ENCODE results near the gene NFIA. TPM values are rescaled to one million over a fixed set of nuclear protein-coding genes. Genes with fewer than 3 reads are reported as not detected.
A peak's percentile ranks its signal among the peaks of the same experiment; 100 is the strongest.

Gene NFIA
- total and polyA plus RNA-seq, 8 donors: 9.6 to 108 (median 37.2) TPM

GRCh38 chr1:61237659-61238358 lies 155.4 kb downstream of the NFIA start:
- intact Hi-C loops (cut with DNase I; ENCODE audit: low total_unique reads): no loop called here
- DNase-seq: no peak
- TF ChIP-seq CTCF (IDR thresholded peaks at IDR 0.05) (no peak), POLR2A (IDR thresholded peaks at IDR 0.05) (no peak), EP300 (IDR thresholded peaks at IDR 0.05) (no peak), POLR2AphosphoS5 (IDR thresholded peaks at IDR 0.05) (no peak)
- Histone ChIP-seq H3K27me3 (no peaks in the 10 kb centered on the region), H3K36me3 (no peaks in the 10 kb centered on the region), H3K27ac (no peak overlapping the region), H3K9me3 (no peaks in the 10 kb centered on the region), H3K4me1 (peaks cover 0 to 37% (median 22%) of the 10 kb centered on the region in 4 donors), H3K4me3 (no peak overlapping the region)
- WGBS, 5 donors: 90 to 95% (median 92%) methylated on average over 3 of the region's 3 CpGs

GRCh38 chr1:61238359-61238665 lies 156.0 kb downstream of the NFIA start:
- no peaks in the 10 kb centered on the region for H3K27me3 ChIP-seq
- no peaks in the 10 kb centered on the region for H3K36me3 ChIP-seq
- no peak for TF ChIP-seq POLR2A (IDR thresholded peaks at IDR 0.05)
- no peak for TF ChIP-seq EP300 (IDR thresholded peaks at IDR 0.05)
- TF ChIP-seq CTCF (IDR thresholded peaks at IDR 0.05): no peak
- no peak for TF ChIP-seq POLR2AphosphoS5 (IDR thresholded peaks at IDR 0.05)
- intact Hi-C loops (cut with DNase I; ENCODE audit: low total_unique reads): no loop called here
- H3K4me1 ChIP-seq: peaks cover 0 to 39% (median 22%) of the 10 kb centered on the region in 4 donors
- H3K9me3 ChIP-seq: no peaks in the 10 kb centered on the region
- no peak for DNase-seq
- 83 to 96% (median 89%) methylated on average over 5 of the region's 5 CpGs for whole genome bisulfite sequencing, 5 donors
- no peak overlapping the region for H3K27ac ChIP-seq
- no peak overlapping the region for H3K4me3 ChIP-seq

GRCh38 chr1:61240878-61241277 lies 158.5 kb downstream of the NFIA start:
- Histone ChIP-seq H3K9me3 (no peaks in the 10 kb centered on the region), H3K27ac (peak overlapping the region in 4 of 5 donors; percentile 46 to 76 (median 59)), H3K4me3 (no peak overlapping the region), H3K4me1 (peaks cover 5 to 56% (median 32%) of the 10 kb centered on the region in 4 donors), H3K27me3 (no peaks in the 10 kb centered on the region), H3K36me3 (no peaks in the 10 kb centered on the region)
- intact Hi-C loops (cut with DNase I; ENCODE audit: low total_unique reads): no loop called here
- TF ChIP-seq CTCF (IDR thresholded peaks at IDR 0.05) (no peak), EP300 (IDR thresholded peaks at IDR 0.05) (no peak), POLR2AphosphoS5 (IDR thresholded peaks at IDR 0.05) (no peak), POLR2A (IDR thresholded peaks at IDR 0.05) (no peak)
- WGBS, 5 donors: 62 to 91% (median 77%) methylated on average over 3 of the region's 3 CpGs
- DNase-seq: no peak

- no peaks in the 10 kb centered on the region for H3K27me3 ChIP-seq
- DNase-seq: peak in 1 of 2 donors; percentile 52
- H3K9me3 ChIP-seq: no peaks in the 10 kb centered on the region
- peak overlapping the region in 3 of 4 donors; percentile 11 to 20 (median 17) for H3K4me3 ChIP-seq
- peaks cover 5 to 56% (median 32%) of the 10 kb centered on the region in 4 donors for H3K4me1 ChIP-seq
- whole genome bisulfite sequencing, 5 donors: 16 to 40% (median 32%) methylated on average over 4 of the region's 4 CpGs
- no peaks in the 10 kb centered on the region for H3K36me3 ChIP-seq
- peak in 1 of 3 donors; percentile 44 for TF ChIP-seq POLR2AphosphoS5 (IDR thresholded peaks at IDR 0.05)
- no peak for TF ChIP-seq POLR2A (IDR thresholded peaks at IDR 0.05)
- no peak for TF ChIP-seq EP300 (IDR thresholded peaks at IDR 0.05)
- peak overlapping the region; percentile 46 to 76 (median 52) for H3K27ac ChIP-seq
- intact Hi-C loops (cut with DNase I; ENCODE audit: low total_unique reads): no loop called here
Measured at GRCh38 chr1:61241411-61241838, 159.1 kb downstream of the NFIA start.

GRCh38 chr1:61241973-61242381 lies 159.6 kb downstream of the NFIA start:
- H3K9me3 ChIP-seq: no peaks in the 10 kb centered on the region
- intact Hi-C loops (cut with DNase I; ENCODE audit: low total_unique reads): no loop called here
- peak overlapping the region in 4 of 5 donors; percentile 46 to 76 (median 59) for H3K27ac ChIP-seq
- WGBS, 5 donors: 47 to 62% (median 56%) methylated on average over 2 of the region's 2 CpGs
- H3K4me1 ChIP-seq: peaks cover 5 to 56% (median 32%) of the 10 kb centered on the region in 4 donors
- no peaks in the 10 kb centered on the region for H3K27me3 ChIP-seq
- peak overlapping the region in 2 of 4 donors; percentile 17 to 20 for H3K4me3 ChIP-seq
- TF ChIP-seq EP300 (IDR thresholded peaks at IDR 0.05) (no peak), POLR2A (IDR thresholded peaks at IDR 0.05) (no peak), CTCF (IDR thresholded peaks at IDR 0.05) (no peak), POLR2AphosphoS5 (IDR thresholded peaks at IDR 0.05) (no peak)
- no peaks in the 10 kb centered on the region for H3K36me3 ChIP-seq
- DNase-seq: peak in 1 of 2 donors; percentile 49
